ENCODE measurements around the gene MSANTD1.
A peak's percentile ranks its signal among the peaks of the same experiment; 100 is the strongest.

Gene MSANTD1

DNA sequence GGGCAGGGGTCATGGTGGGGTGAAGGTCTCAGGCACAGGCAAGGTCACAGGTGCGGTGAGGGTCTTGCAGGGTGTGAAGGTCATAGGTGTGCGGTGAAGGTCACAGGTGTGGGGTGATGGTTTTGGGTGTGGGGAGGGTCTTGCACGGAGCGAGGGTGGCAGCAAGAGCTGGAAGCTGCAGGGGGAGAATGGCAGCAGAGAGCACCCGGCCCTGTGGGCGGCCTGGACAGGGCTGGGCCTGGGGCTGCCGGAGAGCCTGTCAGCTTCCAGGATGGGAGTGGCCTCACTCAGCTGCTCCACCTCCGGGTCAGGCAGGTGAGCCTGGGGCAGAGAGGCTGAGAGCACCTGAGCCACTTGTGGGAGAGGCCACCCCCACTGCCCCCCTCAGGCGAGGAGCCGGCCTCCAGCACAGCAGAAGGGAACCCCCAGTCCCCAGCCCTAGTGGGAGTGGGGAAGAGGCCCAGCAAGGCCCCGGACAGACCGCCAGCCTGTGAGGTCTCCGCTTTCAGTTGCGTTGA, 1.5 kb downstream of the MSANTD1 start:
- DNase-seq = no peak

DNA sequence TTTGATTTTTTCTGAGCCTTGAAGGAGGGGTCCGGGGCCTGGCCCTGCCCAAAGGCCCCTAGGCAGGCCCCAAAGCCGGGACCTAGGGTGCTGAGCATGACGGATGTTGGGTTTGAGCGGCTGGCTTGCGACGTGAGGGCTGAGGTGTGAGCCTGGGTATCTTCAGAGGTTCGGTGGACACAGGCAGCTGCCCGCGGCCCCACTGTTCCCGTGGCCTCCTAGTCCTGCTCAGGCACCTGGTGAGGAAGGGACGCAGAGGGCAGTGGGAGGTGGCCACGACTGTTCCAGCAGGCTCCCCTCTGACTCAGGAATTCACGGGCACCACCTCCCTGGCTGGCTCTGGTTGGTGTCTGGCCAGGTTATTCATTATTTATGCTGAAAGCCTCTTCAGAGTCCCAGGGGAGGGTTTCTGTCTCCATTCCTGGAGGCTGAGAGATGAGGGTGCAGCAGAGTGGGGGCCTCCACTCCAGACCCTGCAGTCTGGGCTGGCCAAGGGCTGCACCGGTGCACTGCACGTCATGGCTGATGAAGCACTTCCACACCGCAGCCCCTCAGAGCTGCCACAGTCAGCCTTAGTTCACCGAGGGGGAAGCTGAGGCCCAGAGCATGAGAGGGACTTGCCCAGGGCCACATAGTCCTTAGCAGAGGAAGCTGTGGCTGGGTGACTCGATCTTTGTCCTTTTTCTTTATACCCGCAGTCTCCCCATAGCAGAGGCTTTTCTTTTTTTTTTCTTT, 2.2 kb downstream of the MSANTD1 start:
- DNase-seq = peak; percentile 47

DNA sequence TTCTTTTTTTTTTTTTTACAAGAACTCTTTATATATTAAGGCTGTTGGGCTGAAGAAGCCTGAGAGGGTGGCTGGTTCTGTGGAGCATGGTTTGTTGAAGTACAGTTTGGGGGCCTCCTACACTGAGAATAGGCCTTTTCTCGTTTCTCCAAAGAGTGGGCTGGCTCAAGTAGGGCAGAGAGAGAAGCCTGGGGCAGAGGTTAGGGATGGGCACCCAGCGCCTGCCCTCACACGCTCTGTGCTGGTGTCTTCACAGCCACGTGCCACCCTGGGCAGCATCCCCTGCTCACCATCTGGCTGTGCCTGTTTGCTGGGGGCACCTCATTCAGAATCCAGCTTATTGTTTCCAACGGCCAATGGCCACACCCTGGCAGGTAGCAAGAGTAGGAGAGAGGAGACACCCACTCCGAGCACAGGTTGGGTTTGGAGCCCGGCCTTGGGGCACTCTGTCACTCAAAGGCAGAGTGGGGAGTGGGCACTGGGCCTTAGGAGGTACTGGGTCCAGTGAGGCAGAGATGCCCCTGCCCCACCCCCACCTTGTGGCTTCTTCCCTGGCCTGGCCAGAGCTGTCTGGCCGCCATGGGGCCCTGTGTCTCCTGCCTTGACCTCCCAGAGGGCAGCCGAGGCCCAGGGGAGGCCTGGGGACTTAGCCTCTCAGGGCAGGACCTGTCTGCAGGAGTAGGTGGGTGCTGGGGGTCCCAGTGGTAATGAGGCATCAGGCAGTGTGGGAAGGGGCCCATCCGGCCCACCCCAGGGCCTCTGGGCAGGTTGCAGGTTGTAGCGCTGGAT, 2.9 kb downstream of the MSANTD1 start:
- no peak for DNase-seq

DNA sequence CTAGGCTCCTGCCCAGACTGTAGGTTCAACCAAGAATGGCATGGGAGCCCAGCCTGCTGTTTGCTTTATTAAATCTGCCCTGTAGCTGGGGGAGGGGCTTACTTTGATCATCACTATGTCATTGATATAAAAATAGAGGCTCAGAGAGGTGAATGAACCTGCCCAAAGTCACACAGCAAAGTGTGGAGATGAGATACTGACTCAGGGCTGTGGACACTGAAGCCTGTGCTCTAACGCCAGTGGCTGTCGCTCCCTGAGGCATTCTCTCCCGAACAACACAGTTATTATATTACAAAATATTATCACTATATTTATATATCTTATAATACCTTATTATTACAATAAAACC, 3.5 kb downstream of the MSANTD1 start:
- no peak for DNase-seq

DNA sequence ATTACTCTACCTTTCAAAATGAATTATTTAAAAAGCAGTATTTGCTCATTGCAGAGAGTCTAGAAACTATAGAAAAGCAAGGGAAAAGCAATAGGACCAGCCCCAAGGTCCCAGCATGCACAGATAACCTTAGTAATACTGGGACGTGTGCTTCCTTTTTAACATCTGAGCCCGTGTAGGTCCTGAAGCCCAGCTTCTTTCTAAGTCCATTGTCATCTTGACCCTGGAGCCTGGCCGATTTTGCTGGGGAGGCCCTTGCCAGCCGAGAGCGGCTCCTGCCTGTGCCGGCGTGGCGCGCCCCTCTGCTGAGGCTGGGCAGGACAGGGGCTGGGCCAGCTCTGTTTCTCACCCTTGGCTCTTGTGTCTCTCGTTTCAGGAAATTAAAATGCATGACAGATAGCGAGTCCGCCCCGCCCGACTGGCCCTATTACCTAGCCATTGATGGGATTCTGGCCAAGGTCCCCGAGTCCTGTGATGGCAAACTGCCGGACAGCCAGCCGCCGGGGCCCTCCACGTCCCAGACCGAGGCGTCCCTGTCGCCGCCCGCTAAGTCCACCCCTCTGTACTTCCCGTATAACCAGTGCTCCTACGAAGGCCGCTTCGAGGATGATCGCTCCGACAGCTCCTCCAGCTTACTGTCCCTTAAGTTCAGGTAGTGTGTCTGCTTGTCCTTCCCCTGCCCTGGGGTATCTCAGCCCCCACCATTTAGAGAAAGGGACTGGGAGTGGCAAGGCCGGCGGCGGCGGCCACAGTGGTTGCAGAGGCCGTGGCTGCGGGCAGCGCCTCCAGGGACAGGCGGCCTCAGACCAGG, 4.1 kb downstream of the MSANTD1 start:
- no peak for DNase-seq

DNA sequence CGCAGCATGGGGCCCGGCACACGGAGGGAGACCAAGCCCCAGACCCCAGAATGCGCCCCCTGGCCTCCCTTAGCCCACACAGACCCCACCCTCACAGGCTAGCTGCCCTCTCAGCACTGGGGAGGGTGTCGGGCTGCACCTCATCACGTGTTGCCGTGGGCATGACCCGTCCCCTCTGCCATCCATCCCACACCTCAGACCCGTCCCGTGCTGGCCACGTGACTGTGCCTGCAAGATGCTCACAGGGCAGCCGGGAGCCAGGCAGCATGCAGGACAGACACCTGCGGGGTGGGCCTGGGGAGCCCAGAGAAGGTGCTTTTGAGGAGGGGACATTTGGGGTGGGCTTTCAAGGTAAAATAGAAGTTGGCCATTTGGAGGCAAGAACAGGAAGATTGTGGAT, 4.8 kb downstream of the MSANTD1 start:
- no peak for DNase-seq

DNA sequence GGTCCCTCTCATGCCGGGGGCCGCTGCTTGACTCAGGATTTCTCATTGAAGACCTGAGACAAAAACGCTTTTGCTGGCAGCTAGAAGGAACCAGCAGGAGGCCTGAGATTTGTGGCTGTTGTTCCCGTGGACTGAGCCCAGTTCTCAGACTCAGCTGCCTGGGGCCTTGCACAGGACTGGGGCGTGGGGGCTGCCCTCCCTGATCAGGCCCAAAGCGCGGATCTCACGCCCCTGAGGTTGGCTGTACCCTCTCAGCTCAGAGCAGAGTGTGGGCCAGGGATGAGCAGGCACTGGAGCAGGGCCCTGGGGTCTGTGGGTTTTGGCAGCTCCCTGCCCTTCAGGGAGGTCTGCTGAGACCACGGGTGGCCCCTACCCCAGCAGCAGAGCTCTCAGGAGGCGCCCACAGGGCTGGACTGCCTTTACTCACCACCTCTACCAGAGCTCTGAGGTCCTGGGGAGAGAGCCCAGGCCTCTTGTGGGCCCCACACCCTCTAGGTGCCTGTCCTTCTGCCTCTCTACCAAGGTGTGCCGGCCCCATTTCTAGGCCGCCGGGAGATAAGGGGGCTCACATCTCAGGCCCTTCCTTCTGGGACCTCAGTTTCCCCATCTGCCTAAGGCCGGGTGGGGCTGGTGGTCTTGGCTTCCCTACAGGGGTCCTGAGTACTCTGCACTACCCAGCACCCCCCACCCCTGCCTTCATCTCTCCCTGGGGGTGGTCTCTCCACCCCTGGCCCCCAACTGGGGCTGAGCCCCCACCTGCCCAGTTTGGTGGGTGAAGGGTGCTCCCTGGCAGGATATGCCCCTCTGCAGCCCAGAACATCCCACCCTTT, 5.6 kb downstream of the MSANTD1 start:
- no peak for DNase-seq

DNA sequence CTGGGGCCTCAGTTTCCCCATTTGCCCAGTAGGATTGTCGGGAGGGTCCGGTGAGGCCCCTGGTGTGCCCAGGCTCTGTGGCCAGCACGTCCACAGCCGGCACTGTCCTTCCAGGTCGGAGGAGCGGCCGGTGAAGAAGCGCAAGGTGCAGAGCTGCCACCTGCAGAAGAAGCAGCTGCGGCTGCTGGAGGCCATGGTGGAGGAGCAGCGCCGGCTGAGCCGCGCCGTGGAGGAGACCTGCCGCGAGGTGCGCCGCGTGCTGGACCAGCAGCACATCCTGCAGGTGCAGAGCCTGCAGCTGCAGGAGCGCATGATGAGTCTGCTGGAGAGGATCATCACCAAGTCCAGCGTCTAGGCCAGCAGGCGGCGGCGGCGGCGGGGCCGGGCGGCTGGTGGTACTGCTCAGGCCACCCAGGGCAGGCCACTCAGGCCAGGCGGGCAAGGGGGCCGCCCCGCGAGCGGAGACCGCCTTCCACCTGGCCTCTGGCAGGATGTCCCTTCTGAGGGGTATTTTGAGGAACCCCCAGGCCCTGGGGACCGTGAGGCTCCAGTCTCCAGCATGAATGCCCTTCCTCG, 6.7 kb downstream of the MSANTD1 start:
- DNase-seq = no peak

DNA sequence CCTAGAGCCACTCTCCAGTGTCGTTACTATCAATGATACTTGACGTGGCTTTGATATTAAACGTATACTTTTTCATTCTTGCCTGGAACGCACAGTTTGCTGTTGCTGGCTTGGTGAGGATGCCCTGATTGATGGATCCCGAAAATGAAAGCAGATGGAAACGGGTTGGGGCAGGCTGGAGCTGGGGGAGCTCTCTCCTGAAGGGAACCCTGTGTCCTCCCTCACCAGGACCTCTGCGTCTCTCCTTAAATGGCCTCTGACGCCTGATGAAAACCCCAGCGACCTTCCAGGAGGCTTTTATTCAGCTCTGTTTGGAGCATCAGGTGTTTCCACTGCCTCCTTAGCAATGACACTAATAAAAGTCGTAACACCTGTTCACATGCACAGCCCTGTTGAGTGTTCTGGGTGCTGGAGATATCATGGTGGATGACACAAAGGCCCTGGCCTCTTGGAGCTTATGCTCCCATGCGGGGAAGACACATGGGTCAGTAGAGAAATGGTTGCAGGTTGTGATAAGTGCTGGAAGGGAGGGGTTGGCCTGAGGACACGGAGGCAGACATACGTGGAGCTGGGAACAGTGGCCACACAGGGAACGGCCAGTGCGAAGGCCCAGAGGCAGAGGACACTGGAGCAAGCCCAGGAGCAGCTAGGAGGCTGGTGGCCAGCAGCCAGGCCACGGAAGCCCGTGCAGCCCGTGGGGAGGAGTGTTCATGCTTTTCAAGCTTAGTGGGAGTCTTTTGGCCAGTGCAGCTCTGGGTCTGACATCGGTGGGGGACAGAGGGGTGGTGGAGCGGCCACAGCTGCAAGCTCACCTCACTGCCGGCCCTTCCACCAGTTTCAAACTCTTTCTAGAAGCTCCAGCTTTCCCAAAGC, 7.5 kb downstream of the MSANTD1 start:
- no peak for DNase-seq

DNA sequence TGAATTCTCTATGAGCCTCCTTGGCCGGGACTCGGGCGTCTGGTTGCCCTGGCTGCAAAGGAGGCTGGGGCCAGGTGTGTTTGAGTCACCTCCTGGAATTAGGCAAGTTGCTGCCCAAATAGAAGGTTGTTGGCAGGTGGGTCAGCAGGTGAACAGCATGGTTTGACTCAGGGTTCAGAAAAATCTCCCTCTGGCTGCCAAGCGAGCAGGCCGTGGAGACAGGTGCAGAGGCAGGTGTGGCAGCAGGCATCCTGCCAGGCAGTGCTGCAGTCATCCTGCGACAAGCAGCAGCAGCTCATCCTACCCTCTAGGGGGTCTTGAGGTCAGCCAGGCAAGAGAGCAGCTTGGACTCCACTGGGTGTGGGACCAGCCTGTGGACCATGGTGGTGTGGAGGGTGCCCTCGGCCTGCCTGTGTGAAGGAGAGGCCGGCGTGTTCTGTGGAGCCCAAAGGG, 8.2 kb downstream of the MSANTD1 start:
- DNase-seq = peak; percentile 54

DNA sequence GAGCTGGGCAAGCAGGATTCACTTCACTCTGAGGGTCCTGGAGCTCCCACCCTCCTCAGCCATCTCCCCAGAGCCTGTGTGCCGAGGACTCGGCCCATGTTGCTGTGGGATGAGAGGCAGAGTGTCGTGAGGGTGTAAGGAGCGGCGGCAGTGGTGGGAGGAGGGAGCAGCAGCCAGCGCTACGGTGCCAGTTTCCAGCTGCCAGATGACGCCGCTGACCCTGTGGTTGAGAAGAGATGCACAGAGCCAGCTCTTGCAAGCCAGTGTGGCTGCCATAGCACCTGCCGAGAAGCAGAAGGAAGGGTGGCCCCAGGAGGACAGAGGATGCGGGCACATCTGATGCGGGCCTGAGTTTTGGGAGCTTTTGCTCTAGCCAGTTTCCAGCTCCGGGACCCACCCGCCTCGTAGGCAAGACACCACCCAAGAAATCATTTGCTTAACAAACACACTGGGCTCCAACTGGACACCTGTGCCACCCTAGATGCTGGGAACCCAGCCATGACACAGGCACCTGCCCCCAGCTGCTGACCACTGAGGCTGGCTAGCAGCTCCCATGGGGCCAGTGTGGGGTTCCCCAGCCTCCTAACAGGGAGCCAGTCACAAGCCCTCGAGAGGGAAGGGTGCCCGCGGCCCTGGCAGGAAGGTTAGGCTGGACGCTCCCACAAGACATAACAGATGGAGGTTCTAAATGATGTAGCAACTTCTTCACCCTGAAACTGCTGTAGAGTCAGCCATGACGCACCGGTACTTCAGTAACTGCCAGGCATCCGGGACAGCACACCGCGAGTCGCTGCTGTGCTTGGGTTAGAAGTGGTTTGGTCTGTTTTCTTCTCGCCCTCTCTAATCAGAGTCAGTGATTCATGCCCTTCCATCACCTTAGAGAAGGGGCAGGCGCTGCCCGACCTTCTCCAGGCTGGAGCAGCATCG, 8.9 kb downstream of the MSANTD1 start:
- no peak for DNase-seq

DNA sequence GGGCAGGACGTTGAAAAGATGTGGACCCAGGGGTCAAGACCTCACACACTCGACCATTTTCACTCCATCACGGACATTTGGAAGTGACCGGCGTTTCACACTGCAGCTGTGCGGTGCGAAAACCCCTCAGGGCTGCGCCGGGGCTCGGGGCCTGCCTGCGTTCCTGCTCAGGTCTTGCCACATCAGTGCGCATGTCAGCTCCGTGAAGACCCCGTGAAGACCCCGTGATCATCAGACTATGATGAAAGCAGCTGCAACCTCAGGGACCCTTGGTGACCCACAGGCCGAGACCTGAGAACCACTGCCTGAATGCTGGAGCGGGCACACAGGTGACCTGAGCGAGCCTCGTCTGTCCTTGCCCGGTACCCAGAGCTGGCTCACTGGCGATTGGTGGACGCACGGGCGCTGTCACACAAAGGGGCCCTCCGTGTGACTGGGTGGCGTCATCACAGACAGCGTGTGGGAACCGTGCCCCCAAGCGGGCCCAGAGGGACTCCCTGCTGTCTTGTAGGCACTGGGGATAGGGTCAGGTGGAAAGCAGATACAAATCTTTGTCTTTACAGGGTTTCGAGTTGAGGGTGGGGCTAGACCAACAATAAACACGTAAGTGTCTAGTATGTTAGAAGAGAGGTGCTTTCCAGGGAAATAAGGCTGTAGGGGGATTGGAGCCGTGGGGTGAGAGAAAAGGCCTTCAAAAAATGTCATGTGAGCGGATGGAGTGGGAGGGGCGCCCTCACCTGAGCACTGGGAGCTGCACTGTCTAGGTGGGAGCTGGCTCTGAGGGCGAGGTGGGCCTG, 12.7 kb downstream of the MSANTD1 start:
- no peak for DNase-seq

DNA sequence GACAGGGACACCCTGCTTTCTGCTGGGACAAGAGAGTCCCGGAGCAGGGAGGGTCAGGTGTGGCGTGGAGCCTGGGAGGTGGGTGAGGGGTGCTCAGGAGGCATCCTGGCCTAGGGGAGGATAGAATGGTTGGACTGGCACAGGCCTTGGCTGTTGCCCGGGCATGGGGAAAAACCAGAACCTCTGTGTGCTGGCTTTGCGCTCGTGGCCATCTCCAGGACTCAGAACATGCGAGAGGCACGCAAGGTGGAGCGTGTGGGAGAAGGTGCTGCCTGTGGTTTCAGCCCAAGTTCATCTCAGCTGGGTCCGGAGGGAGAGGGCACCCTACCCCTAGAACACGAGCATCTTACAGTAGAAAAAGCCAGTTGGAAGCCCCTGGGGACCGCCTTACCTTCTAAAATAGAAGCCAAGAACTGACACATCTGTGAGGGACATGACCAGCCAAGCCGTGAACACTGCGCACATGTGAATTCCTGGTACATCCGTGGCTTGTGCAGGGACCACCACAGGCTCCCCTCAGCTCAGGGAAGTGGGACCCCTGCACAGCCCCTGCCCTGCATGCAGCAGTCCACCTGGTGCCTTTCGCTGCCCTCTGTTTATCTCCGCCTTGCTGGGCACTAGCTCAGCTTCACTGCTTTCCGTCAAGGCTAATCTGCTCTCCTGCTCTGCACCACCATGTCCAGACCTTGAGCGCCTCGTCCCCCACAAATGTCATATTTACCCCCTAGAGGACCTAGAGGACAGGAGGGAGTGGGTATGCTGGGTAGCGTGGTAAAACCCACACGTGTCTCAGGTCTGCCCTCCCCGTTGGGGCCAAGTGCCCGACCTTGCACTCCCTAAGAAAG, 13.5 kb downstream of the MSANTD1 start:
- DNase-seq = no peak

DNA sequence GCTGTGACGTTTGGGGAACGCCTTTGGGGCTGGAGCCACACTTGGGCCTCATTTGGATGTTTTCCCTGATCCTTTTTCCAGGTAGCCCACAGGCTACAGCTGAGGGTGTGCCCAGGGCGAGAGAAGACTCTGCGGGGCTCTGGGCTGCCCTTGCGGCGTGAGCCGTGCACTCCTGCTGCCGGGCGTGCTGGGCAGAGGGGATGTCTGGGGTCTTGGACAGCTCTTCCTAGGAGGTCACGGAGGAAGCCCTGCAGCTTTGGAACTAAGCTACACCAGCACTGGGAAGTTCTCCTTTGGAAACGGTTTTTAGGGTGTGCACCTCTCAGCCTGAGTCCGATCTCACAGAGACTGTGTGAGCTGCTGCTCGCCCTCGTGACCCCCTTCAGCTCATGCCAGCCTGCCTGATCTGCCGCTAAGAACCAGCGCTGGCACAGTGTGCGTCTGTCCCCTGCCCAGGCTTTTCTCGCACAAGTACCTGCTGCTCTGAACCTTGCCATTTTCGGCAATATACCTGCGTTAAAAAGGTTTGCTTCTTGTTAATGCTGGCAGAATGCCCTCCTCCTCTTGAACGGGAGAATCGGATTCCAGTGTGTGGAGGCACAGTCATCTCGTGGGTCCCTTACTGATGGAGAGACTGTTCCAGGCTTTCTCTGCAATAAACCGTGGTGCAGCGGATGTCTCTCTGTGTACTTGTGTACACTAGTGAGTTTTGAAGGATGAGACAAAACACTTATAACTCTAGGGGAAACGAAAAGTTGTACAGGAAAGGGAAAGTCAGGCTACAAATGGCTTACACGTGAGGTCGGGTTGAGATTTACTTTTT, 14.3 kb downstream of the MSANTD1 start:
- DNase-seq = no peak

DNA sequence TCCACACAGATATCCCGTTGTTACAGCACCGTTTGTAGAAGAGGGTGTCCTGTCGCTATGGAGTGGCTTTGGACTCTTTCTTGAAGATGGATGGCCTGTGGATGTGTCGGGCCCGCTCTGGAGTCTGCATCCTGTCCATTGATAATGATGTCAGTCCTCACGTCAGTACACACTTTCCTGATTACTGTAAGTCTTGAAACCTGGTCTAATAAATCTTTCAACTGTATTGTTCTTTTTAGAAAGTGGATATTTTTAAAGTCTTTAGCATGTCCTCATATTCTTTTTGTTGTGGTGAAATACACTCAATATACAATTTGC, 14.9 kb downstream of the MSANTD1 start:
- no peak for DNase-seq

DNA sequence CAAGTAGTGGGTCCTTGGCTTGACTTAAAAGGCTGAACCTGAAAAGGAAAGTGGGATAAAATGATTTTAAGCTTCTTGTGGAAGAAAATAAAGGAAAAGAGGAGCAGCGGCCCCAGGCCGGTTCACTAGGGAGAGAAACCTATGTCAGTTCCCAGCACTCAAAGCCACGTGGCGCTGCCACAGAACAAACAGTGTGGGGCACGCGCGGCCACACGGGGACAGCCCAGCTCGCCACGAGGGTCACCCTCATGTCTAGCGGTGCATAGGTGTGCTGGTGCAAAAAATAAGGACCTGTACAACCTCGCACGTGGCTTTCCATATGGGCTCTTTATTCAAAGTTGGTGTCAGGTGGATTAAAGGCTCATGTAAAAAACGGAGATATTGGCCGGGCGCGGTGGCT, 17.1 kb downstream of the MSANTD1 start:
- DNase-seq = no peak

All from NCI-H1092 treated with DMSO at 0.1 percent for 48 hours (cell line).